Fibroblast of lung (primary cell): Measurements from ENCODE around the gene IL17B. TPM values are rescaled to one million over a fixed set of nuclear protein-coding genes. Genes with fewer than 3 reads are reported as not detected.

ENCODE experiments used
- DNase-seq, 2 donors: peaks; one replicate each; pipeline versions ENCODE4 v3.0.0 to v3.0.0-alpha.2; 2010; ENCODE audit warnings: low read depth in 2 of 2
- H2AFZ ChIP-seq: 2 replicates; pipeline ENCODE4 v1.5.1; 2012; ENCODE audit warnings: low read length, control low read depth, inconsistent platforms
- H3K27ac ChIP-seq: 2 replicates; pipeline ENCODE4 v1.5.1; 2011; ENCODE audit warnings: low read length, control low read depth; ENCODE audit not compliant: insufficient read depth
- H3K27me3 ChIP-seq: 2 replicates; pipeline ENCODE4 v1.5.1; 2011; ENCODE audit warnings: mild to moderate bottlenecking, low read length; ENCODE audit not compliant: control insufficient read depth, insufficient read depth
- H3K36me3 ChIP-seq: 2 replicates; pipeline ENCODE4 v1.5.1; 2011; ENCODE audit warnings: low read length; ENCODE audit not compliant: control insufficient read depth, insufficient read depth
- H3K4me1 ChIP-seq: 2 replicates; pipeline ENCODE4 v1.5.1; 2011; ENCODE audit warnings: low read length; ENCODE audit not compliant: control insufficient read depth, insufficient read depth; ENCODE audit errors: extremely low read depth
- H3K4me2 ChIP-seq: 2 replicates; pipeline ENCODE4 v1.5.1; 2011; ENCODE audit warnings: low read length, control low read depth; ENCODE audit not compliant: insufficient read depth; ENCODE audit errors: extremely low read depth
- H3K4me3 ChIP-seq, 4 experiments: fragments of 200-600 bp in 1 of 4; sonication (generic) in 1 of 4; replicated peaks in 1 of 4; 2 replicates each; pipeline ENCODE4 v1.5.1; 2011 to 2016; ENCODE audit warnings: low read length in 4 of 4, low read depth in 3 of 4, mild to moderate bottlenecking in 3 of 4, control low read depth in 2 of 4, inconsistent platforms in 1 of 4, mixed read lengths in 1 of 4; ENCODE audit not compliant: insufficient read depth in 1 of 4; ENCODE audit errors: control extremely low read depth in 1 of 4
- H3K79me2 ChIP-seq: 2 replicates; pipeline ENCODE4 v1.5.1; 2012; ENCODE audit warnings: mild to moderate bottlenecking, low read length, inconsistent platforms; ENCODE audit not compliant: control insufficient read depth, insufficient read depth
- H3K9ac ChIP-seq: 2 replicates; pipeline ENCODE4 v1.5.1; 2011; ENCODE audit warnings: mild to moderate bottlenecking, low read length, control low read depth; ENCODE audit not compliant: insufficient read depth
- H3K9me3 ChIP-seq: 2 replicates; pipeline ENCODE4 v1.5.1; 2012; ENCODE audit warnings: low read depth, low read length; ENCODE audit not compliant: control insufficient read depth, insufficient read depth
- H4K20me1 ChIP-seq: 2 replicates; pipeline ENCODE4 v1.5.1; 2011; ENCODE audit warnings: low read length; ENCODE audit not compliant: control insufficient read depth, insufficient read depth; ENCODE audit errors: extremely low read depth
- CTCF ChIP-seq, 2 donors: IDR thresholded peaks in 1 of 2; conservative IDR thresholded peaks in 1 of 2; 1 replicate in 1 of 2; 2 replicates in 1 of 2; pipeline ENCODE4 v1.5.1; 2011 to 2012; ENCODE audit warnings: low read length in 2 of 2, control low read depth in 1 of 2, inconsistent platforms in 1 of 2, low read depth in 1 of 2, mild to moderate bottlenecking in 1 of 2
- EZH2 ChIP-seq: IDR thresholded peaks from 2 replicates; pipeline ENCODE4 v1.5.1; 2012; ENCODE audit warnings: low read length, control low read depth, mild to moderate bottlenecking; ENCODE audit errors: missing control alignments
- polyA plus RNA-seq, 2 donors: library from polyadenylated mRNA; depleted of rRNA in 1 of 2; stranded (reverse) in 1 of 2; unstranded in 1 of 2; fragments of >200 nt; gene quantifications; 2 replicates each; pipeline ENCODE4 v1.2.1, GENCODE V29; 2011 to 2012; ENCODE audit warnings: missing spikeins in 1 of 2
- total RNA-seq: library from RNA; depleted of rRNA; stranded (reverse); fragments of >200 nt; gene quantifications from 2 replicates; pipeline ENCODE4 v1.2.1, GENCODE V29; 2014

IL17B gene
- total and polyA plus RNA-seq, 2 donors (not counting 1 experiment from before 2014, with no cell fraction given) = 0.34 TPM; not detected in 1

GRCh38 chr5:149387982-149388381 is 8.9 kb upstream of the IL17B start:
- Histone ChIP-seq H2AFZ (no peak overlapping the region), H3K4me3 (no peak overlapping the region), H3K4me2 (peak overlapping the region; percentile 17), H3K4me1 (peaks cover 25% of the 10 kb centered on the region), H3K79me2 (no peaks in the 10 kb centered on the region), H3K9me3 (no peaks in the 10 kb centered on the region), H4K20me1 (no peaks in the 10 kb centered on the region), H3K9ac (no peak overlapping the region), H3K36me3 (no peaks in the 10 kb centered on the region), H3K27ac (peak overlapping the region; percentile 71), H3K27me3 (no peaks in the 10 kb centered on the region)
- TF ChIP-seq CTCF (conservative IDR thresholded peaks at IDR 0.05 in 1 of 2, IDR thresholded peaks at IDR 0.05 in 1 of 2; ENCODE audit: low read depth in 1 of 2, low read length in 2 of 2) (no peak), EZH2 (no peak)
- DNase-seq = peak; percentile 74 to 91

GRCh38 chr5:149387081-149387631 is 8.1 kb upstream of the IL17B start:
- H3K9me3 ChIP-seq = no peaks in the 10 kb centered on the region
- H4K20me1 ChIP-seq = no peaks in the 10 kb centered on the region
- H3K27ac ChIP-seq = peak overlapping the region; percentile 71
- peak; percentile 50 to 79 for DNase-seq
- H2AFZ ChIP-seq = no peak overlapping the region
- H3K4me1 ChIP-seq = peaks cover 33% of the 10 kb centered on the region
- peak overlapping the region; percentile 1 for H3K9ac ChIP-seq
- H3K36me3 ChIP-seq = no peaks in the 10 kb centered on the region
- TF ChIP-seq CTCF (conservative IDR thresholded peaks at IDR 0.05 in 1 of 2, IDR thresholded peaks at IDR 0.05 in 1 of 2; ENCODE audit: low read depth in 1 of 2, low read length in 2 of 2) (no peak), EZH2 (no peak)
- H3K4me3 ChIP-seq = no peak overlapping the region
- H3K79me2 ChIP-seq = no peaks in the 10 kb centered on the region
- no peaks in the 10 kb centered on the region for H3K27me3 ChIP-seq
- H3K4me2 ChIP-seq = no peak overlapping the region

- Histone ChIP-seq H3K79me2 (no peaks in the 10 kb centered on the region), H3K36me3 (no peaks in the 10 kb centered on the region), H3K4me1 (peaks cover 36% of the 10 kb centered on the region), H3K9ac (no peak overlapping the region), H3K9me3 (no peaks in the 10 kb centered on the region), H3K4me3 (no peak overlapping the region), H4K20me1 (no peaks in the 10 kb centered on the region), H3K4me2 (no peak overlapping the region), H3K27ac (peak overlapping the region; percentile 71), H2AFZ (no peak overlapping the region), H3K27me3 (no peaks in the 10 kb centered on the region)
- no peak for DNase-seq
- TF ChIP-seq EZH2 = no peak
- no peak for TF ChIP-seq CTCF (conservative IDR thresholded peaks at IDR 0.05 in 1 of 2, IDR thresholded peaks at IDR 0.05 in 1 of 2; ENCODE audit: low read depth in 1 of 2, low read length in 2 of 2)
Observed at GRCh38 chr5:149386166-149386565, 7.1 kb upstream of the IL17B start.
